HG03571 (cell line): ENCODE measurements around the gene LAMP2.

ENCODE experiments used
- ATAC-seq: cut with Tn5 transposase; IDR thresholded peaks from one replicate; pipeline ENCODE4 v1.9.1; 2021; ENCODE audit not compliant: unreplicated experiment

LAMP2 gene

DNA sequence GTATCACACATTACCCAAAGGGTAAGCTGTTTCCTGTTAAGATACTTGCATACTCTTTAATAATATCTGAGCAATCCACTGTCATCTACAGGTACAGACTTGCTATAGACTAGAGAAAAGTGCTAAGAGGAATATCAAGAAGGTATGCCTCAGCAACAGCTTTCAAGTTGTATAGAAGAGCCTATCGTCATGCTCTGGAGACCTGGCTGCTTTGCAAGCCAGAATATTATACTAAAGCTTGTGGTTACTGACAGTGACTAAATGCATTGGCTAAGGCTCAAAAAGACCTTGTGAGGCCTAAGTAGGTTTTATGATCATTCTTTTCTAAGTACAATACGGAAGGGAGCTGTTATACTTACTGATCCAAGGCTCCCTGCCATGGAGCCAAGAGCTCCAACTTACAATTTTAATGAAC, 11.3 kb downstream of the LAMP2 start:
- peak; percentile 94 for ATAC-seq

DNA sequence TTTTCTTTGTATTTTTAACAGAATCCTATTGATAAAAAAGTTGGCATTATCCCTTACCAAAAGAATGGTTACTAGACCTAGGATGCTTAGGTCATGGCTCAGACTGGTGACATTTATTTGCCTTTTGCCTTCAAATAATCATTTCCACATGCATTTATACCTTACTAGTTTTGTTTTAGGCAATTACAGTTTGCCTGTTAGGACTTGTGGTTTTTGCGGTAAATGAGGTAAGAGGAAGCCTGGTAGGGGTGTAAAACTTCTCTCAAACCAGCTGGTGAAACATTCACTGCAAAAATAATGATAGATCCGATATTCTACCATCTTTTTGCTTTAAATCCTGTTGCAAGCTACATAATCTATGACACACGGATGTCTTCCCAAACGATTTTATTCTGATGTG, 12.1 kb downstream of the LAMP2 start:
- ATAC-seq: no peak

DNA sequence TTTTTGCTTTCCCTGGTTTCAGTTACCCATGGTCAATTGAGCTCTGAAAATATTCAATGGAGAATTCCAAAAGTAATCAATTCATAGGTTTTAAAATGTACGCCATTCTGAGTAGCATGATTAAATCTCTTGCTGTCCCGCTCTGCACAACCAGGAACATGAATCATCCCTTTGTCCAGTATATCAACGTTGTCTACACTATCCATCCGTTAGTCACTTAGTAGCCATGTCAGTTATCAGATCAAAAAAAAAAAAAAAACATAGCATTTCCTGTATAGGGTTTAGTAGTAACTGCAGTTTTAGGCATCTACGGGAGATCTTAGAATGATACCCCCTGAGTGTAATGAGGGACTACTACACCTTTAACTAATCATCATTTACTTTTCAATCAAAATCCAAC, 15.1 kb downstream of the LAMP2 start:
- ATAC-seq: no peak

DNA sequence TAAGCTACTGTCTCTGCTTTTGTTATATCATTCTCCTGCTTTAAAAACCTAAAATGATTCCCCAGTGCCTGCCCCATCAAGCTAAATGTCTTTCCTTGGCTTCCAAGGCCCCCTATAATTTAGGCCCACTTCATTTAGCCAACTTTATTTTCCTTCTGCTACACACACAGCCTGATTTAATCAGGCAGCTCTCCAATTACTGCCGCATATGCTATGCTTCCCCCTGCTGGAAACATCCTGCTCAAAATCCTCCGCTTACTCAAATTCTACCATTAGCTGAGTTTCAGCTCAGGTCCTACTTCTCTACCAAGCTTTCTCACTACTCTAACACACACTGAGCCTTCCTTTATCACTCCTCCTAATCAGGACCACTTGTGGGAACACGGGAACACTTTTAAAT, 17.0 kb downstream of the LAMP2 start:
- ATAC-seq: no peak

DNA sequence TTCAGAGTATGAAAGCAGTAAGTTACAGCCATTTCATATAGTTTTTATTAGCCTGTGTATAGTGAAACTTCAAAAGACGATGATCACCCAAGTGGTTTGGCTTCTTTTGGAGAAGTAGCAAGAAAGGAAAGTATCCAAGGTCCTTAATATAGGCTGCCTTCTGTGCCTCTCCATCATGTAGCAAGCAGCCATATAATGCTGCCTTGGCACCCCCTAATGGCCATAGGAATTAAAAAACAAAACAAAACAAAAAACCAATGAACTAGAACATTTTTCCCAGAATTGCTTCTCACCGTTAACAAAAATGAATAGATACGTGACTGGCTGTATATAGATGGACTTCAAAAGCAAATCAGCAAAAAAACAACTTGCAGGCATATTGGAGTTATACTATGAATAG, 18.9 kb downstream of the LAMP2 start:
- no peak for ATAC-seq

DNA sequence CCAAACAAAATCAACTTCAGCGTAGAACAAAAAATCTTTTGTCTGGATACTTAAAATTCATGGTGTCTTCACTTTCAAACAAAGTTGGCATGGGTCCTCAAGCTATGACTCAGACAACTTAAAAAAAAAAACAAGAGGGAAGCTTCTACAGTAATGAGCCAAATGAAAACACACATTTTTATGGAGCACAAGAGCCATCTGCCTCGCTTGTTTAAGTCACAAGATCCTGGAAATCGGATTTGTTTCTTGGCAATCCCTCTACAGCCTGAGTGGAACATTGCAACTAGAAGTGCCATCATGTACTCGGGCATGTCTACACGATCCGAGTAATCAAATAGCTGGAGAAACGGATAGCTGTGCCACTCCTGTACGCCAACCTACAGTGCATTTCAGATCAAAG, 22.6 kb downstream of the LAMP2 start:
- no peak for ATAC-seq

DNA sequence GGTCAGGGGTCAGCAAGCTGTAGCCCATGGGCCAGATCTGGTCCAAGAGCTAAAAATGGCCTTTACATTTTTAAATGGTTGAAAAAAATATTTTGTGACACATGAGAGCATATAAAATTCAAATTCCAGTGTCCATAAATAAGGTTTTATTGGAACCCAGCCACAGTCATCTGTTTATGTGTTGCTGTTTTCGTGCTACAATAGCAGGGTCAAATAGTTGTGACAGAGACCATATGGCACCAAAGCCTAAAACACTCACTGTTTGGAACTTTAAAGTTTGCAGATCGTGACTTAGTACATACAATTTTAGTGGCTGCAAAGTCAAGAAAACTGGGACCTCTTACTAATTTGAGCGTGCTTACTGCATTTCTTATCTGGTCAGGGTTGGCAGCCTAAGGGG, 29.2 kb downstream of the LAMP2 start:
- ATAC-seq: no peak

DNA sequence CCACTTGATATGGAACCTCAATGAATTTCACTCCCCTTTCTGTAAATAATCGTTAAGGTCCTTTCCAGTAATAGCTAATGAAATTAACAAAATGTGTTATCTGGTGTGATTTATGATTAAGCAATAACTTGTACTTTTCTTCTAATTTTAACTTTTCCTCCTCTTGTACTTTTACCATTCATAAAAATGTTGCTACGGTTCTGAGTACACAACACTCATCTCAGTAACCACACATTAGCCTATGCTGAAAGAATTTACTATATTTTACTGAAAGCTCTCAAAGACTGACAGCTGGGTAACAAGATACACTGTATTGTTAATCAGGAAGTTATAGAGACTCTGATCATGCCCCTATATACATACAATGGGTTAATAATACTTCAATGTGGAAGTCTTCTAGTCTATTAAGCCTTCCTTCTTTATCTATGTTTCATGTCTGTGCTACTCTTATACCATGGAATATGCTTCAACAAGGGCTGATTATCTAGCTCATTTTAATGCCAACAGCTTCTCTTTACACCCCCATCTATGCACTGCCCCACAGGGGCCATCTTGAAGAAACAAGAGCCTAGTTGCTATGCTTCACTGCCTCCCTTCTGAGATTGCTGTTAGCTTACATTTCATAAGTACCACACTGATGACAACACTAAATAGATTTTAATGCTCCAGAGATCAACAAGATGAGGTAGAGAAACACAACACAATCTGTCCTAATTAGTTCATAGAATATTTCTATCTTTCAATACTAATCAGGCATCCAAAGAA, 39.1 kb downstream of the LAMP2 start:
- ATAC-seq: no peak

DNA sequence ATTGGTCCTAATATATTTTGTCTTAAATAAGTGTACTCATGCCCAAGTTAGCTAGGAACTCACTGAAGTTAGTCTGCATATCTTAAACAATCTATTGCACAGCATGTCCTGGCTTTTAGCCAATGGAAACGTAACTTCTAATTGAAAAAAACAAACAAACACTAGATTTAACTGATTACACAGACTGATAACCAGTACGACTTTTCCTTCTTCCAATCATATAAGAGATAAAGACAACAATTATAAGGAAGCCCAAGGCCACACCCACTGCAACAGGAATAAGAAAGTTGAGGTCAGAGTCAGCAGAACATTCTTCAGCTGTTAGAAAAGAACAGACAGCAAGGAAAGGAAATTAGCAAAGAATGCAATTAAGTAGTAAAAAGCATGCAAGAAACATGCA, 40.8 kb downstream of the LAMP2 start:
- no peak for ATAC-seq

DNA sequence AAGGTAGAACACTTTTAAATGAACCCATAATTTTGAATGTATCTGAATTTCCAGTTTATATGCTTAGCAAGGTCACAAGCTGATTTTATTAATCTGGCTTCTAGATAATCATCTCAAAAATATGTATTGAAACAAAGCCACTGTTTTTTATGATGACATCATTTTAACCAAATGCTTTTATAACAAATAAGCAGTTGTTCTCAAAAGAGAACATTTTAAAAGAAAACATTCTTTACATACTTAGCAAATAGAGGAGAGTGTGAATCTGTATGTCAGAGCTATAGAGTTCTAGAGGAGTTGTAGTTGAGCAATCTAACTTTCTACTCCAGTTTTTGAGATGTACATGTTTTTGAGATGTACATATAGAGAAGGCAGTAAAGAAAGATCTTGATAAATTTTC, 42.5 kb downstream of the LAMP2 start:
- no peak for ATAC-seq

DNA sequence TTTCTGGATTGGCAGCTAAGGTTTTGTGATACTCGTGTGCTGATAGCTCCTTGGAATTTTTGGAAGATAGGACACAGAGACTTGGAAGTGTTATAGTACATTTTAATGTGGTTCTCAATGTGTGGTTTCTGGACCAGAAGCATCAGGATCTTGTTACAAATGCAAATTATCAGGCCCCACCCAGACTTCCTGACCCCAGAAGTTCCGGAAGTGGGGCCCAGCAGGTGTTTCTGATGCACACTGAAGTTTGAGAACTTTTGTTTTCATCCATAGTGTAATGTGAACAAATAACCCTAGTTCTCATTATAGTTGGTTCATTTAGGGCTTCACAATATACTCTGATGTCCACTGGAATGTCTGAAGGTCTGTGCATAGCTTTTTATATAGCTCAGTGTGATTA, 49.6 kb downstream of the LAMP2 start:
- ATAC-seq: no peak

DNA sequence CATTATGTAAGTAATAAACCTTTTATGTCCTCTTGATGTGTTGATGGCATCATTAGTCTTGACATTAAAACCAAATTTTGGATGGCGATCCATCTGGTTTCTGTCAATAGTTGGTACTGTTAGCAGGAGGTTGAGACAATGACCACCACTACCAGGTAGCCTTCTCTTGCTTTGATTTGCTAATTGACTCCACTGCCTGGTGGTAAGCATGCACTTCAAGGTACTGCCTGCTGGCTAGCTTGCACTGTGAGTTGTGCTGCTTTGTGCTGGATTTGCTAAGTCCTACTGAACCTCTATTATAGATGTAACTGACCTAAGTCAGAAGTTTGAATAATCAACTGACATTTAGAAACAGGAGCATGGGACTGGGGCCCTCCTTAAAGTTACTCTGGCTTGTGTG, 60.9 kb downstream of the LAMP2 start:
- ATAC-seq: no peak

DNA sequence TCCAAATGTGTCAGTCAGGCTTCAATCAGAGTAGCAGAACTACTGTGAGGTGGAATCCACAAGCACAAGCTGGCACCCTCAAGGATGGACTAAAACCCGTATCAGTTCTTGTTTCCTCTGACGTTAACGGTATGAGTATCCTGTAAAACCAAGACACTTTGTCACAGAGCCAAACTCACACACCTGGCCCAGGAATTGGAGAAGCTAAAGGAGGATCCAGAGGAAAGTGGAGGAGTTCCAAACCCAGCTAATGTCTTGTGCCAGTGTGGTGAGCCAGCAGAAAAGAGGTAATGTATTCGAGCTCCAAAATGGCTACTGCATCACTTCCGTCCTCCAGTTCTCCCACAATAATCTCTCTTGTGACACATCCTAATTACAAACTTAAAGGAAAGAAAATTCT, 62.5 kb downstream of the LAMP2 start:
- ATAC-seq: no peak

DNA sequence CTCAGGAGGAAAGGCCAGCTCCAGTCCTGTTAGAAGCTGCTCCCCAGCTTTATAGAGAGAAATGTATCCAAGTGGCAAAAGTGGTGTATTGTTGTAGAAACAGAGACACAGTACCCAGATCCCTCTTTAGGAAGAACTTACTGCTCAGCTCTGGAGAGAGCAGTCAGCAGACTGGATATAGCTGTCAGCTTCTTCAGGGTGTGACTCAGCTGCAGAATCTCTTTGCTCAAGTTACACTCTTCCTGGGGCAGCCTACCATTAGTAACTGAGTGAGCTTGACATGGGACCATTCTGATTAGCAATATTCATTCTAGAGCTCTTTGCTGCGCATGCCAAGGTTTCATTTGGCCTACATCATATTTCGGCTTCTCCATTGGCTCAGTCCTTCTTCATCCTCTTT, 66.7 kb downstream of the LAMP2 start:
- no peak for ATAC-seq

DNA sequence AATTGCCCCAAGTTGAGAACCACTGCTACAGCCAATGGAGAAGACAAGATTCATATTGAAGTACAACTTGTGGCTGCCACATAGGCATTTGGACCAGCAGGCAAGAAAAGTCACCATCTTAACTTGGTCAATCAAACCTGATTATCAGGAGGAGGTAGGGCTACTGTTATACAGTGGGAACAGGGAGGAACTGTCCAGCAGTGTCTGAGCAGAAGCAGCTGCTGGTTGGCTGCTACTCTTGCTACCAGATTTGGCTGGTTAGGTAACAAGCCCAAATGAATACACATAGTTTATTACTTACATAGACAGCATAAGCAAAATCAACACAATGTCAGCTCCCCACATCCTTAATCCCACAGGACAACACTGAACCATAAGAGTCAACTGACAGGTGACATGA, 67.8 kb downstream of the LAMP2 start:
- ATAC-seq: no peak

DNA sequence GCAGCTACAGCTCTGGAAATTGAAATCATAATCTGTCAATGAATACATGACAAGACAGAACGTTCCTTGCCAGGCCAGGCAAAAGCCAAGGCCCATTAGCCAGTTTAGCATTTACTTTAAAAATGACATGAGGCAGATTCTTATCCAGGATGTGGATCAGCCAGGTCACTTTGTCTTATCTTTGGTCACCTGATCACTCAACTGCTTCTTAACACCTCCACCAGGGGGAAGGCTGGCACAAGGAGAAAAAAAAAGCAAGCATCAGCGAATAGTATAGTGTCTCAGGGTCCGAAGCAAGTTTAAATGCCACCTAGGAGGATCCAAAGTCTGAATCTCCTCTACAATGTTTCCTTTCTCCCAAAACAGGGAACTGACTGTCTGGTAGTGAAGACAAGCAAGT, 88.4 kb downstream of the LAMP2 start:
- ATAC-seq: no peak

DNA sequence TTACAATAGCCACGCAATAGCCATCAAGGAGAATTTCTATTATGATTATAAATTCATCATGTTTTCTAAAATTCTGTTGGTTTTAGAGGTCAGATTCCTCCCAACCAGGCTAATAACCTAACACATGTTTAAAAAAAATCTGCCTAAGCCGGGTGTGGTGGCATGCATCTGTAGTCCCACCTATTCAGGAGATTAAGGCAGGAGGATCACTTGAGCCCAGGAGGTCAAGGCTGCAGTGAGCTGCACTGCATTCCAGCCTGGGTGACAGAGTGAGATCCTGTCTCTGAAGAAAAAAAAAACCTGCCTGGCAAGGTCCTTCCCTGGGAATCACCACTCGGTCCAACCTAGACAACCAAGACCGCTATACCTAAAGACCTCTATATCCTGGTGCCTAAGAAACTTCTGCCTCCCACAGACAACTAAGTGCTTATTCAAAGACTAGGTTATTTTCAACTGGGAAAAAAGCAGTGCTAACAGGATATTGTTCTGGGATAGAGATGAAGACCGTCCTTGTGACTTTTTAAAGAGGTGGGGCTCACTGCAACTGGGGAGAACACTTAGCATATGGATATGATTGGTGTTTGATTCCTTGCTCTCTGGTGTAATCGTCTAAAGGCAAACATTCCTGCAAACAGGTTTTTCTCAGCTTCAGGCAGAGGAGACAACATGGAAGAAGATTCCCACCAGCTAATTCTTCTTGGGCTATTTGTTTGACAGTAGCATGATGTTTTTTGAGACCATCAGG, 89.0 kb downstream of the LAMP2 start:
- ATAC-seq: no peak

DNA sequence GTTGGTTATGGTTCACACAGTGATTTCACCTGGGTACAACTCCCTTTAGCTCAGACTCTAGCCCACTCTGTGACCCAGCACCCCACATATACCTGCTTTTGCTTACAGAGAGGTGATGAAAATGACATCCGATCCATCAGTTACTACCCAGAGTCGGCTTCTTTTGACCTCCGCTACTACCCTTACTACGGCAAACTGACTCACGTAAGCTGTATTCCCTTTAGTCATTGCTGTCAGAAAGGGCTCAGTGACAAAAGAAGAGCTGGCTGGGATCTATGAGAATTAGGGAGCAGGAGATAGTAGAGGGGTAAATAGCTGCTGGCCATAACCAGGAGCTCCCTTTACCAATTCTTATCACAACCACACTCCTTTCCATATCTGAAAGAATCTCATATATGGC, 90.5 kb downstream of the LAMP2 start:
- ATAC-seq: no peak
